Epidermal melanocyte (primary cell): ENCODE measurements around the gene RING1.

Experiments
- DNase-seq: peaks from one replicate; pipeline ENCODE4 v3.0.0; 2011; ENCODE audit warnings: low spot score; ENCODE audit not compliant: insufficient read length

The RING1 gene

GRCh38 chr6:33171880-33172687 lies 36.2 kb upstream of the RING1 start:
- DNase-seq = no peak

- no peak for DNase-seq
These were observed 35.4 kb upstream of the RING1 start for GRCh38 chr6:33172688-33173534.

GRCh38 chr6:33173535-33174180 lies 34.6 kb upstream of the RING1 start:
- DNase-seq = no peak

GRCh38 chr6:33174784-33175183 lies 33.5 kb upstream of the RING1 start:
- DNase-seq = no peak

GRCh38 chr6:33175436-33176069 lies 32.7 kb upstream of the RING1 start:
- DNase-seq = no peak

- no peak for DNase-seq
These were observed 31.4 kb upstream of the RING1 start for GRCh38 chr6:33176906-33177305.

GRCh38 chr6:33177552-33178446 lies 30.5 kb upstream of the RING1 start:
- peak; percentile 75 for DNase-seq

- DNase-seq = no peak
These were observed 29.4 kb upstream of the RING1 start for GRCh38 chr6:33178755-33179475.

- DNase-seq = no peak
These were observed 27.2 kb upstream of the RING1 start for GRCh38 chr6:33181141-33181540.

- DNase-seq = no peak
These were observed 25.1 kb upstream of the RING1 start for GRCh38 chr6:33183071-33183683.

GRCh38 chr6:33185190-33185589 lies 23.1 kb upstream of the RING1 start:
- no peak for DNase-seq

- DNase-seq = no peak
These were observed 22.6 kb upstream of the RING1 start for GRCh38 chr6:33185654-33186187.

GRCh38 chr6:33187809-33188208 lies 20.5 kb upstream of the RING1 start:
- no peak for DNase-seq

- no peak for DNase-seq
These were observed 19.1 kb upstream of the RING1 start for GRCh38 chr6:33189164-33189563.

- no peak for DNase-seq
These were observed 18.5 kb upstream of the RING1 start for GRCh38 chr6:33189625-33190448.

- no peak for DNase-seq
These were observed 17.7 kb upstream of the RING1 start for GRCh38 chr6:33190504-33191107.

GRCh38 chr6:33191383-33192104 lies 16.8 kb upstream of the RING1 start:
- no peak for DNase-seq
